ENCODE results near the gene YAF2. TPM values are rescaled to one million over a fixed set of nuclear protein-coding genes. Genes with fewer than 3 reads are reported as not detected.

Gene YAF2
- total and polyA plus RNA-seq, 12 donors = 26.9 to 129 (median 79.3) TPM

DNA sequence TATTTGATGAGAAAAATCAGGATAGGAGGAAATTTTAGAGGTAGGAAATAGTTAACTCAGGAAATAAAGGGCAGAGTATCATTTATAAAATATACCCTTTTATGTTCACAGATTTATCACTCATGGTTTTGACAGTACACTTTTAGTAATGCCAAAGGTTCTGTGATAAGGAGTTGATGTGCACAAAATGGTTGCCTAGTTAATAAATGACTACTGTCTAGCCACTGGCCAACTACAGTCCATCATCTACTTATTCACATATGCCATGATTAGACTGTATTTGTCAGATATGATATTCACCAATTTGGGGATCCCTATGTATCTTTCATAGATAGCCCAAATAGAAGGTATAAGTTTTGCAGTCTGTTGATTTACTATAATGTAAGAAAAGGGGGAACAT, 74.1 kb downstream of the YAF2 start:
- intact Hi-C loops (cut with DNase I) = no loop called here

DNA sequence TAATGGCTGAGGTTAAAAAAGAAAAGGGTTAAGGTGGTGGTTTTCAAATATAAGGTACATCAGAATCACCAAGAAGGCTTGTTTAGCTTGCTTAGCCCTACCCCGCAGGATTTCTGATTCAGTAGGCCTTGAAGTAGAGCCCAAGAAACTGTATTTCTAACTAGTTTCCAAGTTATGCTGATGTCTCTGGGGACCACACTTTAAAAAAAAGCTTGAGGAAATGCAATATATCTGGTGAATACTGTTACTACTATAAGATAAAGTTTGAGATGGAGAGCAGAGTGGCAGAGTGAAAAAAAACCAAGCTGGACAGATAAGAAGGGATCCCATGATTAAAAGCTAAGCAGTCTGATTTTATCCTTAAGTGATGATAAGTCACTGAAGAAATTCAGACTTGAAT, 75.1 kb downstream of the YAF2 start:
- 63 to 78% methylated on average over 1 of the region's 1 CpG for WGBS, 2 donors
- H3K9me3 ChIP-seq = no peaks in the 10 kb centered on the region
- H3K4me3 ChIP-seq = no peak overlapping the region
- intact Hi-C loops (cut with DNase I) = no loop called here
- DNase-seq = no peak
- peaks cover 0 to 39% (median 14%) of the 10 kb centered on the region in 9 donors for H3K36me3 ChIP-seq
- ATAC-seq = peak in 1 of 8 donors; percentile 33
- H3K27ac ChIP-seq = no peak overlapping the region
- H3K27me3 ChIP-seq = no peaks in the 10 kb centered on the region
- H3K4me1 ChIP-seq = peaks cover 0 to 22% (median 12%) of the 10 kb centered on the region in 9 donors
- TF ChIP-seq, protein P1, sequence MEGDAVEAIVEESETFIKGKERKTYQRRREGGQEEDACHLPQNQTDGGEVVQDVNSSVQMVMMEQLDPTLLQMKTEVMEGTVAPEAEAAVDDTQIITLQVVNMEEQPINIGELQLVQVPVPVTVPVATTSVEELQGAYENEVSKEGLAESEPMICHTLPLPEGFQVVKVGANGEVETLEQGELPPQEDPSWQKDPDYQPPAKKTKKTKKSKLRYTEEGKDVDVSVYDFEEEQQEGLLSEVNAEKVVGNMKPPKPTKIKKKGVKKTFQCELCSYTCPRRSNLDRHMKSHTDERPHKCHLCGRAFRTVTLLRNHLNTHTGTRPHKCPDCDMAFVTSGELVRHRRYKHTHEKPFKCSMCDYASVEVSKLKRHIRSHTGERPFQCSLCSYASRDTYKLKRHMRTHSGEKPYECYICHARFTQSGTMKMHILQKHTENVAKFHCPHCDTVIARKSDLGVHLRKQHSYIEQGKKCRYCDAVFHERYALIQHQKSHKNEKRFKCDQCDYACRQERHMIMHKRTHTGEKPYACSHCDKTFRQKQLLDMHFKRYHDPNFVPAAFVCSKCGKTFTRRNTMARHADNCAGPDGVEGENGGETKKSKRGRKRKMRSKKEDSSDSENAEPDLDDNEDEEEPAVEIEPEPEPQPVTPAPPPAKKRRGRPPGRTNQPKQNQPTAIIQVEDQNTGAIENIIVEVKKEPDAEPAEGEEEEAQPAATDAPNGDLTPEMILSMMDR (IDR thresholded peaks at IDR 0.05) = no peak

More for the DNA sequence above, 74.1 kb downstream of the YAF2 start:
- Histone ChIP-seq H3K36me3 (peaks cover 0 to 29% (median 12%) of the 10 kb centered on the region in 9 donors), H3K4me3 (no peak overlapping the region), H3K4me1 (peaks cover 0 to 22% (median 13%) of the 10 kb centered on the region in 9 donors), H3K27me3 (no peaks in the 10 kb centered on the region), H3K9me3 (no peaks in the 10 kb centered on the region), H3K27ac (no peak overlapping the region)
- TF ChIP-seq, protein P1 (IDR thresholded peaks at IDR 0.05) = no peak
- DNase-seq (no peak), ATAC-seq (no peak)

DNA sequence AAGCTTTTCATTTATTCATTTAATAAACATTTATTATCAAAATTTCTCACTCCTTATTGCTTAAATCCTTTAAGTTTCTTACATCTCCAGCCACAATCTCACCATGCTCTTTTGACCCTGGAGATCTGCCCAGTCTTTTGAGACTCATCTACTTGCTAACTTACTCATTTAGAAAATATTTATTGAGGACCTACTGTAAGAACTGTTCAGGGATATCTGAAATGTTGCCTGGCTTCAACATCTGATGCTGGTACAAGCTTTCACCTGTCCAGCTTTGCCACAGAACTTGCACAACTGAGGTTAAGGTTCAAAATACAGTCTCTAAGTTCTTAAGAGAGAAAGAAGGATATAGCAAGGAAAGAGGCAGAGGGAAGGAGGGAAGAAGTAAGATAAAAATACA, 75.9 kb downstream of the YAF2 start:
- TF ChIP-seq, protein P1 (IDR thresholded peaks at IDR 0.05) = no peak
- intact Hi-C loops (cut with DNase I) = no loop called here
- Histone ChIP-seq H3K27me3 (no peaks in the 10 kb centered on the region), H3K4me3 (no peak overlapping the region), H3K36me3 (peaks cover 0 to 43% (median 17%) of the 10 kb centered on the region in 9 donors), H3K4me1 (peaks cover 0 to 22% (median 12%) of the 10 kb centered on the region in 9 donors), H3K27ac (no peak overlapping the region), H3K9me3 (no peaks in the 10 kb centered on the region)
- DNase-seq (no peak), ATAC-seq (no peak)

DNA sequence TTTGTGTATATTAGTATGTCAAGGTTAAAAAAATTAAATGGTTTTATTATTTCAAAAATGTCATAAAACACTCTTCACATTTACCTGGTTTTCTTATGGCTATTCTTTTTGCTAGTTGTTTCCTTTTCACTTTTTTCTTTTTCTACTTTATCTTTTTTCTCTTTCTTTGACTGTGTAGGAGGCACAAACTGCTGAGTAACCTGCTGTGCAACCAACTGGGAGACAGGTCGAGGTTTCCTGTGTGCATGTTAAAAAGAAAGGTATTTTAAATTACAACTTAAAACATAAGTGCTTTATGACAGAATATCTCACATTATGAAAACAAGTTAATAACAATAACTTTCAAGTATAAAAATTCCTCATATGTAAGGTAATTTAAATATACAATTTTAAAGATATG, 76.5 kb downstream of the YAF2 start:
- peaks cover 0 to 22% (median 12%) of the 10 kb centered on the region in 9 donors for H3K4me1 ChIP-seq
- DNase-seq = no peak
- TF ChIP-seq, protein P1 (IDR thresholded peaks at IDR 0.05) = no peak
- H3K9me3 ChIP-seq = no peaks in the 10 kb centered on the region
- no peak overlapping the region for H3K4me3 ChIP-seq
- no peaks in the 10 kb centered on the region for H3K27me3 ChIP-seq
- peaks cover 0 to 43% (median 17%) of the 10 kb centered on the region in 9 donors for H3K36me3 ChIP-seq
- WGBS, 2 donors = 85 to 92% methylated on average over 1 of the region's 1 CpG
- intact Hi-C loops (cut with DNase I) = no loop called here
- H3K27ac ChIP-seq = no peak overlapping the region
- no peak for ATAC-seq
